H1 (cell line): ENCODE results near the gene ENTR1. TPM values are rescaled to one million over a fixed set of nuclear protein-coding genes. Genes with fewer than 3 reads are reported as not detected.

Experiments used
- CREB1 ChIP-seq: IDR thresholded peaks from 2 replicates; pipeline ENCODE4 v1.6.1; 2012; ENCODE audit warnings: inconsistent platforms
- EP300 ChIP-seq, 2 experiments: IDR thresholded peaks; 1 replicate in 1 of 2; 2 replicates in 1 of 2; pipeline ENCODE4 v1.6.1; 2011 to 2012; ENCODE audit warnings: low read depth in 2 of 2, low read length in 2 of 2, mild to moderate bottlenecking in 2 of 2, borderline replicate concordance in 1 of 2, inconsistent platforms in 1 of 2, moderate library complexity in 1 of 2
- HDAC6 ChIP-seq: IDR thresholded peaks from one replicate; pipeline ENCODE4 v1.7.1; 2012; ENCODE audit warnings: low read depth, mild to moderate bottlenecking, inconsistent platforms, low read length, moderate library complexity
- NRF1 ChIP-seq: IDR thresholded peaks from 2 replicates; pipeline ENCODE4 v1.6.1; 2011; ENCODE audit warnings: mild to moderate bottlenecking, low read depth, low read length, improper control_type of control experiment
- SIRT6 ChIP-seq: IDR thresholded peaks from one replicate; pipeline ENCODE4 v1.7.1; 2012; ENCODE audit warnings: low read length, inconsistent platforms
- SP2 ChIP-seq: IDR thresholded peaks from 2 replicates; pipeline ENCODE4 v1.6.1; 2012; ENCODE audit warnings: mild to moderate bottlenecking, low read length, inconsistent platforms
- TCF12 ChIP-seq: IDR thresholded peaks from 2 replicates; pipeline ENCODE4 v1.6.1; 2011; ENCODE audit warnings: low read depth, mild to moderate bottlenecking, low read length
- polyA plus RNA-seq, 7 experiments: library from polyadenylated mRNA; depleted of rRNA in 3 of 7; stranded (reverse) in 5 of 7; unstranded in 2 of 7; fragments of >200 nt in 5 of 7; fragments of 200-250 nt in 2 of 7; gene quantifications; 1 replicate in 5 of 7; 2 replicates in 1 of 7; 4 replicates in 1 of 7; pipeline versions ENCODE4 v1.2.1 to v1.2.3, GENCODE V29; 2011 to 2013; ENCODE audit warnings: missing spikeins in 2 of 7, mixed read lengths in 2 of 7
- total RNA-seq: library from RNA; stranded (reverse); fragmentation: NEBNext Ultra II Directional; extraction: Animal tissue kit (Norgen Biotek cat#: 25700); gene quantifications from 2 replicates; pipeline ENCODE4 v1.2.1, GENCODE V29; 2021
- TF ChIP-seq, protein P1 (sequence below), 3 experiments: IDR thresholded peaks; 1 replicate in 2 of 3; 2 replicates in 1 of 3; pipeline versions ENCODE4 v1.5.1 to v1.6.1; 2011; ENCODE audit warnings: low read length in 3 of 3, mild to moderate bottlenecking in 3 of 3, inconsistent platforms in 2 of 3, low read depth in 1 of 3, moderate library complexity in 1 of 3; ENCODE audit not compliant: insufficient read depth in 1 of 3; ENCODE audit errors: control extremely low read depth in 1 of 3
- TF ChIP-seq, protein P2 (sequence below): IDR thresholded peaks from 2 replicates; pipeline ENCODE4 v1.6.1; 2012; ENCODE audit warnings: inconsistent platforms

Gene ENTR1
- total and polyA plus RNA-seq, 2 of the 8 experiments (the other 6 are each of a cell fraction or from before 2014, with no cell fraction given): 65.2 to 102 TPM

DNA sequence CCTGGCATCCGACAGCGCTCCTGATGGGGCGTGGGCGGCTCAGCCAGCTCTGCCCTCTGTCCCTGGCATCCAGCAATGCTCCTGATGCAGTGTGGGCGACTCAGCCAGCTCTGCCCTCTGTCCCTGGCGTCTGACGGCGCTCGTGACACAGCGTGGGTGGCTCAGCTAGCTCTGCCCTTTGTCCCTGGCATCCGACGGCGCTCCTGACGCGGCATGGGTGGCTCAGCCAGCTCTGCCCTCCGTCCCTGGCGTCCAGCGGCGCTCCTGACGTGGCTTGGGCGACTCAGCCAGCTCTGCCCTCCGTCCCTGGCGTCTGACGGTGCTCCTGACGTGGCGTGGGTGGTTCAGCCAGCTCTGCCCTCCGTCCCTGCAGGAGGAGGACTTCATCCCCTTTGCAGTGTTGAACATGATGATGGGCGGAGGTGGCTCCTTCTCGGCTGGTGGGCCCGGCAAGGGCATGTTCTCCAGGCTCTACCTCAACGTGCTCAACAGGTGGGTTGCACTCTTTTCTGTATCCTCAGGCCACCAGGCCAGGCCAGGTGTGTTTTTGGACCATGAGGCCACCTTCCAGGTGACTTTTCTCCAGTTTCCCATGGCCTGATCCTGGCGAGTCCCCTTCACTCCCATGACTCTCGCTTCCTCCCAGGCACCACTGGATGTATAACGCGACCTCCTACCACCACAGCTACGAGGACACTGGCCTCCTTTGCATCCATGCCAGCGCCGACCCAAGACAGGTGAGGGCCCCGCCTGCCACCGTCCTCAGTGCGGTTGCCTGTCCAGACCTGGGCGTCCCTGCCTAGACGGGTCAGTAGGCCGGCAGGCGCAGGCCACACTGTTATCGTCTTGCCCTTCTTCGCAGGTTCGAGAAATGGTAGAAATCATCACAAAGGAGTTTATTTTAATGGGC, 8.0 kb upstream of the ENTR1 start (continued):
- TF ChIP-seq EP300 (IDR thresholded peaks at IDR 0.05; ENCODE audit: borderline replicate concordance in 1 of 2, low read depth in 2 of 2, low read length in 2 of 2) (no peak), HDAC6 (no peak), NRF1 (no peak), SIRT6 (no peak), TCF12 (no peak), SP2 (no peak), CREB1 (no peak)
- TF ChIP-seq, protein P1, sequence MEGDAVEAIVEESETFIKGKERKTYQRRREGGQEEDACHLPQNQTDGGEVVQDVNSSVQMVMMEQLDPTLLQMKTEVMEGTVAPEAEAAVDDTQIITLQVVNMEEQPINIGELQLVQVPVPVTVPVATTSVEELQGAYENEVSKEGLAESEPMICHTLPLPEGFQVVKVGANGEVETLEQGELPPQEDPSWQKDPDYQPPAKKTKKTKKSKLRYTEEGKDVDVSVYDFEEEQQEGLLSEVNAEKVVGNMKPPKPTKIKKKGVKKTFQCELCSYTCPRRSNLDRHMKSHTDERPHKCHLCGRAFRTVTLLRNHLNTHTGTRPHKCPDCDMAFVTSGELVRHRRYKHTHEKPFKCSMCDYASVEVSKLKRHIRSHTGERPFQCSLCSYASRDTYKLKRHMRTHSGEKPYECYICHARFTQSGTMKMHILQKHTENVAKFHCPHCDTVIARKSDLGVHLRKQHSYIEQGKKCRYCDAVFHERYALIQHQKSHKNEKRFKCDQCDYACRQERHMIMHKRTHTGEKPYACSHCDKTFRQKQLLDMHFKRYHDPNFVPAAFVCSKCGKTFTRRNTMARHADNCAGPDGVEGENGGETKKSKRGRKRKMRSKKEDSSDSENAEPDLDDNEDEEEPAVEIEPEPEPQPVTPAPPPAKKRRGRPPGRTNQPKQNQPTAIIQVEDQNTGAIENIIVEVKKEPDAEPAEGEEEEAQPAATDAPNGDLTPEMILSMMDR (IDR thresholded peaks at IDR 0.05; ENCODE audit: control extremely low read depth in 1 of 3, insufficient read depth in 1 of 3, low read depth in 1 of 3, low read length in 3 of 3): no peak
- TF ChIP-seq, protein P2, sequence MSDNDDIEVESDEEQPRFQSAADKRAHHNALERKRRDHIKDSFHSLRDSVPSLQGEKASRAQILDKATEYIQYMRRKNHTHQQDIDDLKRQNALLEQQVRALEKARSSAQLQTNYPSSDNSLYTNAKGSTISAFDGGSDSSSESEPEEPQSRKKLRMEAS: no peak
